Stimulated activated naive CD8-positive, alpha-beta T cell treated with anti-CD3 and anti-CD28 coated beads, Interleukin-15, amount 100 ng/mL, for 72 hours (primary cell): ENCODE measurements around the gene SFXN1.

Experiments
- ATAC-seq: fragments of 150-1000 bp; cut with Tn5 transposase; 2 replicates; pipeline ENCODE4 v1.10.0; 2021; ENCODE audit warnings: mild to moderate bottlenecking, moderate library complexity
- DNase-seq, 2 donors: peaks; one replicate each; pipeline ENCODE4 v3.0.0; 2021 to 2022
- H3K27ac Mint-ChIP-seq, 2 donors: one replicate each; pipeline ENCODE4 v1.8.0; 2022; ENCODE audit warnings: mild to moderate bottlenecking in 2 of 2, mixed read lengths in 2 of 2, moderate library complexity in 2 of 2
- H3K27me3 Mint-ChIP-seq: one replicate; pipeline ENCODE4 v1.8.0; 2022; ENCODE audit warnings: mixed read lengths
- H3K4me1 Mint-ChIP-seq: one replicate; pipeline ENCODE4 v1.8.0; 2022; ENCODE audit warnings: mild to moderate bottlenecking, mixed read lengths
- H3K4me3 Mint-ChIP-seq, 2 donors: one replicate each; pipeline ENCODE4 v1.8.0; 2022; ENCODE audit warnings: mild to moderate bottlenecking in 2 of 2, mixed read lengths in 2 of 2, moderate library complexity in 1 of 2
- H3K9me3 Mint-ChIP-seq, 2 donors: one replicate each; pipeline ENCODE4 v1.8.0; 2022; ENCODE audit warnings: mixed read lengths in 2 of 2

SFXN1 gene

GRCh38 chr5:175558801-175559480 is 80.6 kb downstream of the SFXN1 start:
- no peak overlapping the region for H3K4me3 Mint-ChIP-seq
- peaks cover 5% of the 10 kb centered on the region for H3K4me1 Mint-ChIP-seq
- H3K9me3 Mint-ChIP-seq: no peaks in the 10 kb centered on the region
- peaks cover 16% of the 10 kb centered on the region for H3K27me3 Mint-ChIP-seq
- no peak for ATAC-seq
- no peak for DNase-seq
- no peak overlapping the region for H3K27ac Mint-ChIP-seq

DNA sequence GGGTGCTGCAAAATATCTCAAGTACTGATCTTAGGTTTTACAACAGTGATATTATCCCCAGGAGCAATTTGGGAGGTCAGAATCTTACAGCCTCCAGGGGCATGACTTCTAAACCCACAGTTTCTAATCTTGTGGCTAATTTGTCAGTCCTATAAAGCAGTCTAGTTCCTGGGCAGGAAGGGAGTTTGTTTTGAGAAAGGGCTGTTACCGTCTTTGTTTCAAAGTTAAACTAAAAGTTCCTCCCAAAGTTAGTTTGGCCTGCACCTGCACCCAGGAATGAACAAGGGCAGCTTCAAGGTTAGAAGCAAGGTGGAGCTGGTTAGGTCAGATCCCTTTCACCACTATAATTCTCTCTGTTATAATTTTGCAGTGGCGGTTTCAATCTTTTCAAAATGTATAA is 81.7 kb downstream of the SFXN1 start:
- ATAC-seq (no peak), DNase-seq (no peak)
- Mint-ChIP-seq H3K4me1 (peaks cover 5% of the 10 kb centered on the region), H3K9me3 (no peaks in the 10 kb centered on the region), H3K27ac (no peak overlapping the region), H3K4me3 (no peak overlapping the region), H3K27me3 (peaks cover 16% of the 10 kb centered on the region)

DNA sequence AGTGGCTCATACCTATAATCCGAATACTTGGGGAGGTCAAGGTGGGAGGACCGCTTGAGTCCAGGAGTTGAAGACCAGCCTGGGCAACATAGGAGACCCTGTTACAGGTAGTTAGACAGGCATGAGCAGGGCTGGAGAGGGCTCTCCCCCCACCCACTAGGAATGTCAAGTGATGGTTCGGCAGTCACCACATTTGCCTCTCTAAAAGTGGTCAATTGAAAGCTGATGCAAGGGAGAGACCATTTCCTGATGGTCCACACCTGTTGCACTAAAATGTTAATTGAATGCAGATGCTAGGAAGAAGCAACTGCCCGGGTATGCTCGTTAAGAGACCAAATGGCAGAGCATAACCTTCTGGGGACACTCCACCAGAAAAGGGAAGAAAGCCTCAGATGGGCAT is 82.7 kb downstream of the SFXN1 start:
- peaks cover 16% of the 10 kb centered on the region for H3K27me3 Mint-ChIP-seq

GRCh38 chr5:175564716-175565115 is 86.4 kb downstream of the SFXN1 start:
- Mint-ChIP-seq H3K4me3 (no peak overlapping the region), H3K27ac (no peak overlapping the region), H3K9me3 (no peaks in the 10 kb centered on the region), H3K4me1 (peaks cover 2% of the 10 kb centered on the region), H3K27me3 (peaks cover 19% of the 10 kb centered on the region)
- DNase-seq: no peak
- no peak for ATAC-seq

More for the DNA sequence above, 82.7 kb downstream of the SFXN1 start:
- Mint-ChIP-seq H3K9me3 (no peaks in the 10 kb centered on the region), H3K27ac (no peak overlapping the region), H3K4me3 (no peak overlapping the region), H3K4me1 (peaks cover 5% of the 10 kb centered on the region)
- ATAC-seq (no peak), DNase-seq (no peak)

DNA sequence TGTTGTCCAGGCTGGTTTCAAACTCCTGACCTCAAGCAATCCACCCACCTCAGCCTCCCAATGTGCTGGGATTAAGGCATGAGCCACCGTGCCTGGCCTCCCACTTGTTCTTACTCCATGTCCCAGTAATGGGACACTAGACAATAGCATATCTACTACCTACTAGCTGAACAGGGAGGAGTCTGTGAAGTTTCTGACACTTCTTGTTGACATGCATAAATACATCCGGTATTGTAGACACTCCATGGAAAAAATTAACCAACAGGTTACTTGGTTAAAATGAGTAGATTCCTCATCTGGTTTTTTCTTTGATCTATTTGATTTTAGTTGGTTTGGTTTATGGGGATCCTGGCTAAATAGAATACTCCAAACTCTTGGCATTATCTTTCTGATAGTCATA is 88.3 kb downstream of the SFXN1 start:
- no peaks in the 10 kb centered on the region for H3K9me3 Mint-ChIP-seq
- ATAC-seq (no peak), DNase-seq (no peak)
- no peaks in the 10 kb centered on the region for H3K4me1 Mint-ChIP-seq
- H3K27me3 Mint-ChIP-seq: peaks cover 18% of the 10 kb centered on the region
- H3K4me3 Mint-ChIP-seq: no peak overlapping the region
- H3K27ac Mint-ChIP-seq: peak overlapping the region in 1 of 2 donors; percentile 17

- H3K9me3 Mint-ChIP-seq: no peaks in the 10 kb centered on the region
- no peak overlapping the region for H3K4me3 Mint-ChIP-seq
- ATAC-seq: peak; percentile 55
Measured at GRCh38 chr5:175567954-175568353, 89.6 kb downstream of the SFXN1 start.

GRCh38 chr5:175569701-175570100 is 91.3 kb downstream of the SFXN1 start:
- Mint-ChIP-seq H3K4me1 (no peaks in the 10 kb centered on the region), H3K4me3 (no peak overlapping the region), H3K27me3 (peaks cover 7% of the 10 kb centered on the region), H3K9me3 (no peaks in the 10 kb centered on the region), H3K27ac (no peak overlapping the region)
- ATAC-seq (no peak), DNase-seq (no peak)

More at GRCh38 chr5:175567954-175568353, 89.6 kb downstream of the SFXN1 start:
- no peak for DNase-seq
- Mint-ChIP-seq H3K27me3 (peaks cover 13% of the 10 kb centered on the region), H3K27ac (peak overlapping the region in 1 of 2 donors; percentile 22), H3K4me1 (no peaks in the 10 kb centered on the region)

GRCh38 chr5:175572886-175573285 is 94.5 kb downstream of the SFXN1 start:
- Mint-ChIP-seq H3K9me3 (no peaks in the 10 kb centered on the region), H3K4me3 (no peak overlapping the region), H3K4me1 (peaks cover 9% of the 10 kb centered on the region), H3K27me3 (peaks cover 7% of the 10 kb centered on the region), H3K27ac (no peak overlapping the region)
- ATAC-seq: no peak
- DNase-seq: no peak

DNA sequence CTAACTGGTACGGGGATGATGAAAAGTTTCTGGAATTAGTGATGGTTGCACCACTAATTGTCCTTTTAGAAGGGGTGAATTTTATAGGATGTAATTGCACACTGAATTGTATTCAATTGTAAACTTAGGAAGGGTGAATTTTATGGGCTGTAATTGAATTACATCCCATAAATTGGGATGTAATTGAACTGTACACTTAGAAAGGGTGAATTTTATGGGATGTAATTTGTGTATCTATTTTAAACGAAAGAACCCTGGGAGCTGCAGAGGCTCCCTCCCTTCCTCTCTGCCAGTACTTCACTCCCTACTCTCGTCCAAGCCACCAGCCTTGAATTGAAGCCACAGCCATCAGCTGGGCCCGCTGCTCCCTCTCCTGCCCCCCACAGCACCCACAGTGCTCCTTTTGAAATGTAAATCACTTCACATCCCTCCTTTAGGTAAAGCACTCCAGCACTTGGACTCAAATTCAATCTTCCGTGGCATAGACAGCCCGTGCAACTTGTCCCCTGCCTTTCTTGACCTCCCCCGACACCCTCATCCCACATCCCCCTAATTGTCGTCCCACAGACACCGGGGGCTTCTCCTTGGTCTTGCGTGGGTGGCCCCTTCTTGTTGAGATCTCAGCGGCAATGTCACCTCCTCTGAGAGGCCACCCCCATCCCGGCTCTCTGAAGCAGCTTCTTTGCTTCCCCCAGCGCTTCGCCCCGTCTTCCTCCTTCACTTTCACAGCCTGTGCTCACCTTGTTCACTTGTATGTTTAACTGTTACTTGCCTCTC is 95.3 kb downstream of the SFXN1 start:
- Mint-ChIP-seq H3K27me3 (peaks cover 7% of the 10 kb centered on the region), H3K4me1 (peaks cover 9% of the 10 kb centered on the region), H3K4me3 (no peak overlapping the region), H3K9me3 (no peaks in the 10 kb centered on the region), H3K27ac (no peak overlapping the region)
- ATAC-seq (no peak), DNase-seq (no peak)

DNA sequence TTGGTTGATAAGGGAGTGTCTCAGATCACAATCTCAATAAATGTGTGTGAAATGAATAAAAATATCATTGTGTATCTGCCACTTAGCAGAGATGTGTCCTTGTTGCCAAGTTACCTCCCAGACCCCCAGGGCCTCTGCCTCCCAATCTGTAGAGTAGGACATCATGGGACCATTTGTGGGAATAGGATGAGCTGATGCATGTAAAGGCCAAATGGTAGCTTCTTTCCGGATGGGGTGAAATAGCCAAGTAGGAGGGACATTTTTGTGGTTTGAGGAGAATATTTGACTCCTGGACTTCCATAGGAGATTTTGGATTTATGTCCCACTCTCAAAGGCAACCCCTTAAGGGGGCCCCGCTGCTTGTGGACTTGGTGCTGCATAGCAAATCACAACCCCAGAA is 96.9 kb downstream of the SFXN1 start:
- Mint-ChIP-seq H3K9me3 (no peaks in the 10 kb centered on the region), H3K4me1 (peaks cover 9% of the 10 kb centered on the region), H3K4me3 (no peak overlapping the region), H3K27ac (no peak overlapping the region), H3K27me3 (no peaks in the 10 kb centered on the region)
- ATAC-seq (no peak), DNase-seq (no peak)

- Mint-ChIP-seq H3K9me3 (no peaks in the 10 kb centered on the region), H3K27me3 (no peaks in the 10 kb centered on the region), H3K4me1 (peaks cover 11% of the 10 kb centered on the region), H3K27ac (no peak overlapping the region), H3K4me3 (peak overlapping the region in 1 of 2 donors; percentile 10)
- ATAC-seq (no peak), DNase-seq (no peak)
Measured at GRCh38 chr5:175576096-175576495, 97.7 kb downstream of the SFXN1 start.

DNA sequence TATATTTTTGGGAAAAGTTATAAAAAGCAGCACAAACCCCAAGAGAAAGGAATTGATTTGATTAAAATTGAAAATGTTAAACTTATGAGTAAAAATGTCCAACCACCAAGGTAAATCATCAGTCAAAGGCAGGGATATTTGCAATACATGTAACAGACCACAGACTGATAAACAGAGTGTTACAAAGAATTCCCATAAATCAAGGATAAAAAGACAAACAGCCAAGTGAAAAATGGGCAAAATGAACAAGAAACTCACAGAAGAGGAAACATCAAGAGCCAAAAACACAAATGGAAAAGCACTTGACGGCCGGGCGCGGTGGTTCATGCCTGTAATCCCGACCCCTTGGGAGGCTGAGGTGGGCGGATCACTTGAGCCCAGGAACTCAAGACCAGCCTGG is 98.2 kb downstream of the SFXN1 start:
- no peak for ATAC-seq
- DNase-seq: no peak
- Mint-ChIP-seq H3K9me3 (no peaks in the 10 kb centered on the region), H3K4me3 (no peak overlapping the region), H3K27me3 (no peaks in the 10 kb centered on the region), H3K4me1 (peaks cover 15% of the 10 kb centered on the region), H3K27ac (no peak overlapping the region)
